HCT116 (cell line): ENCODE measurements around the gene KIF5A. TPM values are rescaled to one million over a fixed set of nuclear protein-coding genes. Genes with fewer than 3 reads are reported as not detected.

Experiments
- ATAC-seq: fragments of 200-7000 bp; cut with Tn5 transposase; 2 replicates; pipeline ENCODE4 v1.9.1; 2020; ENCODE audit warnings: mild to moderate bottlenecking, moderate library complexity
- BruUV-seq: library from RNA; stranded (reverse); fragments of 400-500 nt; replicated peaks from 2 replicates; lab custom pipeline; 2021; lab: Mats Ljungman, UMichigan
- CTCF ChIA-PET: fragments of 300-600 bp; sonication (Branson Sonifier 250); formaldehyde crosslinking; loops from one replicate; lab custom pipeline; 2021; ENCODE audit warnings: antibody characterized with exemption; lab: Charles Lee
- POLR2A ChIA-PET: fragments of 300-600, 350-600 bp; sonication (Branson Sonifier 250); formaldehyde crosslinking; loops from one replicate; lab custom pipeline; 2021; ENCODE audit warnings: antibody characterized with exemption; lab: Charles Lee
- RAD21 ChIA-PET, 2 experiments: fragments of 300-600 bp; sonication (Branson Sonifier 250); formaldehyde crosslinking; loops; one replicate each; lab custom pipeline; 2023; ENCODE audit warnings: low total read pairs in 2 of 2; ENCODE audit not compliant: uncharacterized antibody in 2 of 2, unreplicated experiment in 2 of 2, low non-redundant PET in 1 of 2; lab: Charles Lee
- DNase-seq: peaks from one replicate; pipeline ENCODE4 v3.0.0-alpha.2; 2010; ENCODE audit warnings: low read depth, low spot score
- H2AFZ ChIP-seq: fragments of 200-600 bp; shearing (Covaris generic), sonication (generic); 2 replicates; pipeline ENCODE4 v1.6.1; 2017; ENCODE audit warnings: low read depth, mixed run types, mixed read lengths, antibody characterized with exemption, low read length; ENCODE audit not compliant: poor library complexity, severe bottlenecking
- H3K27ac ChIP-seq: 2 replicates; pipeline ENCODE4 v1.5.1; 2012; ENCODE audit warnings: low read depth, low read length
- H3K27me3 ChIP-seq: fragments of 200-600 bp; sonication (generic); 2 replicates; pipeline ENCODE4 v1.6.1; 2016; ENCODE audit warnings: mixed run types, low read length, mixed read lengths; ENCODE audit not compliant: insufficient read depth
- H3K36me3 ChIP-seq, 2 experiments: fragments of 200-500 bp in 1 of 2; fragments of 200-600 bp in 1 of 2; sonication (Bioruptor generic) in 1 of 2; sonication (generic) in 1 of 2; 2 replicates each; pipeline versions ENCODE4 v1.5.1 to v1.6.1; 2014 to 2016; ENCODE audit warnings: low read length in 2 of 2, inconsistent platforms in 1 of 2, mixed read lengths in 1 of 2, mixed run types in 1 of 2; ENCODE audit not compliant: insufficient read depth in 2 of 2, control insufficient read depth in 1 of 2
- H3K4me1 ChIP-seq, 2 experiments: fragments of 200-600 bp in 1 of 2; sonication (generic) in 1 of 2; 2 replicates each; pipeline versions ENCODE4 v1.5.1 to v1.6.1; 2012 to 2017; ENCODE audit warnings: low read length in 2 of 2, inconsistent platforms in 1 of 2, mild to moderate bottlenecking in 1 of 2, mixed read lengths in 1 of 2, mixed run types in 1 of 2, moderate library complexity in 1 of 2; ENCODE audit not compliant: insufficient read depth in 2 of 2, control insufficient read depth in 1 of 2
- H3K4me2 ChIP-seq: fragments of 200-600 bp; sonication (generic); 2 replicates; pipeline ENCODE4 v1.6.1; 2017; ENCODE audit warnings: mixed run types, low read length, mixed read lengths
- H3K4me3 ChIP-seq, 2 experiments: fragments of 200-600 bp in 1 of 2; sonication (generic) in 1 of 2; replicated peaks in 1 of 2; 2 replicates each; pipeline ENCODE4 v1.5.1; 2011 to 2016; ENCODE audit warnings: low read length in 2 of 2, control low read depth in 1 of 2, low read depth in 1 of 2, mild to moderate bottlenecking in 1 of 2, mixed read lengths in 1 of 2, mixed run types in 1 of 2
- H3K79me2 ChIP-seq: fragments of 200-600 bp; sonication (generic); 2 replicates; pipeline ENCODE4 v1.6.1; 2017; ENCODE audit warnings: mild to moderate bottlenecking, mixed run types, low read length, moderate library complexity, mixed read lengths; ENCODE audit not compliant: insufficient read depth
- H3K9ac ChIP-seq: fragments of 200-600 bp; sonication (generic); 2 replicates; pipeline ENCODE4 v1.6.1; 2016; ENCODE audit warnings: low read length, mixed read lengths
- H3K9me2 ChIP-seq: fragments of 200-600 bp; sonication (generic), shearing (Covaris generic); 2 replicates; pipeline ENCODE4 v1.6.1; 2017; ENCODE audit warnings: mixed run types, mild to moderate bottlenecking, moderate library complexity; ENCODE audit not compliant: insufficient read depth
- H3K9me3 ChIP-seq, 2 experiments: fragments of 200-500 bp in 1 of 2; fragments of 200-600 bp in 1 of 2; sonication (Bioruptor generic) in 1 of 2; sonication (generic) in 1 of 2; 2 replicates each; pipeline ENCODE4 v1.6.1; 2014 to 2017; ENCODE audit warnings: low read length in 2 of 2, mixed read lengths in 2 of 2, inconsistent platforms in 1 of 2, low read depth in 1 of 2, mild to moderate bottlenecking in 1 of 2, mixed run types in 1 of 2, moderate library complexity in 1 of 2; ENCODE audit not compliant: control insufficient read depth in 1 of 2, insufficient read depth in 1 of 2
- H4K20me1 ChIP-seq: fragments of 200-600 bp; sonication (generic), shearing (Covaris generic); 2 replicates; pipeline ENCODE4 v1.6.1; 2017; ENCODE audit warnings: mixed run types, mild to moderate bottlenecking, moderate library complexity; ENCODE audit not compliant: insufficient read depth
- CBX3 ChIP-seq: IDR thresholded peaks from 2 replicates; pipeline ENCODE4 v1.6.1; 2012; ENCODE audit warnings: low read depth
- CEBPB ChIP-seq: IDR thresholded peaks from 2 replicates; pipeline ENCODE4 v1.6.1; 2012; ENCODE audit warnings: low read depth
- EGR1 ChIP-seq: IDR thresholded peaks from 2 replicates; pipeline ENCODE4 v1.6.1; 2012; ENCODE audit warnings: low read depth
- EZH2 ChIP-seq: fragments of 200-600 bp; sonication (generic); IDR thresholded peaks from 2 replicates; pipeline ENCODE4 v1.6.1; 2017; ENCODE audit warnings: antibody characterized with exemption, mixed run types
- EZH2phosphoT487 ChIP-seq: fragments of 200-600 bp; IDR thresholded peaks from 2 replicates; pipeline ENCODE4 v1.6.1; 2018; ENCODE audit warnings: antibody characterized with exemption, borderline replicate concordance
- FOSL1 ChIP-seq: IDR thresholded peaks from 2 replicates; pipeline ENCODE4 v1.6.1; 2012; ENCODE audit warnings: low read depth
- JUND ChIP-seq: IDR thresholded peaks from 2 replicates; pipeline ENCODE4 v1.6.1; 2012
- POLR2A ChIP-seq: IDR thresholded peaks from 2 replicates; pipeline ENCODE4 v1.7.0; 2011; ENCODE audit warnings: borderline replicate concordance; ENCODE audit not compliant: insufficient read depth, insufficient read length; ENCODE audit errors: extremely low read depth
- POLR2AphosphoS5 ChIP-seq: IDR thresholded peaks from 2 replicates; pipeline ENCODE4 v1.6.1; 2011; ENCODE audit warnings: mild to moderate bottlenecking, low read depth, low read length, moderate library complexity
- RAD21 ChIP-seq: IDR thresholded peaks from 2 replicates; pipeline ENCODE4 v1.6.1; 2012; ENCODE audit warnings: low read depth, mild to moderate bottlenecking
- SP1 ChIP-seq: IDR thresholded peaks from 2 replicates; pipeline ENCODE4 v1.6.1; 2012; ENCODE audit warnings: low read depth
- SRF ChIP-seq: IDR thresholded peaks from 2 replicates; pipeline ENCODE4 v1.6.1; 2012; ENCODE audit warnings: low read depth
- YY1 ChIP-seq: IDR thresholded peaks from 2 replicates; pipeline ENCODE4 v1.6.1; 2011; ENCODE audit warnings: low read length, low read depth, moderate library complexity, mild to moderate bottlenecking; ENCODE audit not compliant: insufficient replicate concordance; ENCODE audit errors: extremely low read depth
- ZFX ChIP-seq: fragments of 450-650 bp; IDR thresholded peaks from 2 replicates; pipeline ENCODE4 v1.6.1; 2017
- intact Hi-C: fragments of 100-400 bp; cut with micrococcal nuclease; formaldehyde crosslinking; loops from 2 replicates; pipeline ENCODE4 v1.10.0; 2022
- total RNA-seq: library from RNA; stranded (reverse); gene quantifications from one replicate; pipeline ENCODE4 v1.2.1, GENCODE V29; 2021; ENCODE audit not compliant: unreplicated experiment

Gene KIF5A
- total RNA-seq, 1 experiment from 2014 or later, result 5.2 TPM

GRCh38 chr12:57613427-57614109 is 63.7 kb downstream of the KIF5A start:
- H3K79me2 ChIP-seq, result no peaks in the 10 kb centered on the region

GRCh38 chr12:57614178-57614947 is 64.5 kb downstream of the KIF5A start:
- no peak overlapping the region for H3K9ac ChIP-seq
- H2AFZ ChIP-seq, result no peak overlapping the region
- no TSS peak for BruUV-seq
- intact Hi-C loops, result no loop called here
- DNase-seq, result peak; percentile 21
- no peaks in the 10 kb centered on the region for H3K9me3 ChIP-seq
- H4K20me1 ChIP-seq, result no peaks in the 10 kb centered on the region
- H3K4me3 ChIP-seq, result no peak overlapping the region
- ATAC-seq, result peak; percentile 64
- no peak overlapping the region for H3K27ac ChIP-seq
- peaks cover 0 to 9% of the 10 kb centered on the region in 2 experiments; a peak in 1 of 4 replicates for H3K4me1 ChIP-seq
- no peaks in the 10 kb centered on the region for H3K27me3 ChIP-seq
- H3K36me3 ChIP-seq, result no peaks in the 10 kb centered on the region
- ChIA-PET RAD21 (no interaction called here), CTCF (interaction anchor here (1.7 kb wide), 1 partner anchor 31 kb away, joined by 4 read pairs; no protein-coding TSS in a partner anchor)
- no peaks in the 10 kb centered on the region for H3K79me2 ChIP-seq
- TF ChIP-seq YY1 (no peak), SRF (no peak)
- TF ChIP-seq, all 23 proteins: peak for 0
- POLR2A ChIA-PET, result no interaction called here
- 0 out of 2 replicates have a peak overlapping the region, but pooled peaks have one; percentile 7 for H3K4me2 ChIP-seq
- H3K9me2 ChIP-seq, result no peaks in the 10 kb centered on the region

More at GRCh38 chr12:57613427-57614109, 63.7 kb downstream of the KIF5A start:
- Histone ChIP-seq H3K4me3 (no peak overlapping the region), H3K9ac (no peak overlapping the region), H3K4me2 (0 out of 2 replicates have a peak overlapping the region, but pooled peaks have one; percentile 7), H2AFZ (no peak overlapping the region), H3K27ac (no peak overlapping the region), H4K20me1 (no peaks in the 10 kb centered on the region), H3K36me3 (no peaks in the 10 kb centered on the region), H3K9me3 (no peaks in the 10 kb centered on the region), H3K4me1 (peaks cover 0 to 9% of the 10 kb centered on the region in 2 experiments; a peak in 1 of 4 replicates), H3K27me3 (no peaks in the 10 kb centered on the region), H3K9me2 (no peaks in the 10 kb centered on the region)
- BruUV-seq, result no TSS peak
- ChIA-PET POLR2A (no interaction called here), CTCF (interaction anchor here (1.7 kb wide), 1 partner anchor 30 kb away, joined by 4 read pairs; no protein-coding TSS in a partner anchor), RAD21 (no interaction called here)
- intact Hi-C loops, result no loop called here
- no peak for TF ChIP-seq EZH2phosphoT487
- TF ChIP-seq POLR2A, result no peak
- no peak for TF ChIP-seq RAD21
- TF ChIP-seq POLR2AphosphoS5, result no peak
- no peak for TF ChIP-seq SP1
- no peak for TF ChIP-seq SRF
- TF ChIP-seq EZH2, result no peak
- no peak for TF ChIP-seq CEBPB
- no peak for TF ChIP-seq CBX3
- no peak for TF ChIP-seq YY1
- TF ChIP-seq EGR1, result no peak
- TF ChIP-seq JUND, result no peak
- no peak for TF ChIP-seq FOSL1
- no peak for TF ChIP-seq ZFX
- DNase-seq (no peak), ATAC-seq (no peak)
